MM.1S (cell line): ENCODE measurements around the gene BOK.

Experiments
- CTCF ChIP-seq: fragments of 300-600 bp; sonication (generic); IDR thresholded peaks from 2 replicates; pipeline ENCODE4 v1.5.1; 2016; ENCODE audit warnings: antibody characterized with exemption, low read length, mixed read lengths
- EZH2 ChIP-seq: fragments of 300-600 bp; sonication (generic); optimal IDR thresholded peaks from 2 replicates; pipeline ENCODE3; 2017; ENCODE audit warnings: low read depth, mild to moderate bottlenecking, antibody characterized with exemption, low read length, mixed read lengths
- EZH2phosphoT487 ChIP-seq: fragments of 300-600 bp; sonication (generic); IDR thresholded peaks from 2 replicates; pipeline ENCODE4 v1.6.1; 2018; ENCODE audit warnings: antibody characterized with exemption, low read length

- TF ChIP-seq EZH2phosphoT487, result no peak
- TF ChIP-seq EZH2, result no peak
- TF ChIP-seq CTCF, result no peak
Observed at GRCh38 chr2:241540771-241541561, 17.6 kb upstream of the BOK start.
